Measurements from ENCODE around the gene SH3RF3.

DNA sequence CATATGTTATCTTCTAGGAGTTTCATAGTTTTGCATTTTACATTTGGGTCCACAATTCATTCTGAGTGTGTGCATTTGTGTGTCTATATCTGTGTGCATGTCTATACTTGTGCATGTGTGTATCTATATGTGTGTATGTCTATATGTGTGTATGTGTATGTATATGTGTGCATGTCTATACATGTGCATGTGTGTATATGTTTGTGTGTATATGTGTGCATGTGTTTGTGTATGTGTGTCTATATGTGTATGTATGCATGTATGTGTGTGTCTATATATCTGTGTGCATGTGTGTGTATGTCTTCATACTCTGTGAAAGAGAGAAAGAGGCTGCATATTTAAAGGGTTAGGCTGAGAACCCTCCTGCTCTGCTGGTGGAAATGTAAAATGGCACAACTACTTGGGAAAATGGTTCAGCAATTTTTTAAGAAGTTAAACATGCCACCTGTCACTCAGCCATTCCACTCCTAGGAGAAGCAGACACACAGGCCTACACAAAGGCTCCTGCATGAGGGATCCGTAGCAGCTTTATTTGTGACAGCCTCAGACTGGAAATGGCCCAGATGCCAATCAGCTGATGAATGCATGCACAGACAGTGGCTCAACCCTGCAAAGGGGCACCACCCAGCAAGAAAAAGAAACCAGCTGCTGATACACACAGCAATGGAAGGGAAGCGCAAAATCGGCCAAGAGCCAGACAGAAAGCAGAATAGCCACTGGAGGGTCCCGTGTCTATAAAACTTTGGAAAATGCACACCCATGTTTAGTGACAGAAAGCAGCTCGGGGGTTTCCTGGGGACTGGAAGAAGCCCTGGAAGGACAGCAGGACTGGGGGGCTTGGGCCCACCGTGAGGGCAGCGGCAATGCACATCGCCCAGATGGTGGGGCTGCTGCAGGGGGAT, 337.9 kb downstream of the SH3RF3 start:
- TF ChIP-seq, protein P1, sequence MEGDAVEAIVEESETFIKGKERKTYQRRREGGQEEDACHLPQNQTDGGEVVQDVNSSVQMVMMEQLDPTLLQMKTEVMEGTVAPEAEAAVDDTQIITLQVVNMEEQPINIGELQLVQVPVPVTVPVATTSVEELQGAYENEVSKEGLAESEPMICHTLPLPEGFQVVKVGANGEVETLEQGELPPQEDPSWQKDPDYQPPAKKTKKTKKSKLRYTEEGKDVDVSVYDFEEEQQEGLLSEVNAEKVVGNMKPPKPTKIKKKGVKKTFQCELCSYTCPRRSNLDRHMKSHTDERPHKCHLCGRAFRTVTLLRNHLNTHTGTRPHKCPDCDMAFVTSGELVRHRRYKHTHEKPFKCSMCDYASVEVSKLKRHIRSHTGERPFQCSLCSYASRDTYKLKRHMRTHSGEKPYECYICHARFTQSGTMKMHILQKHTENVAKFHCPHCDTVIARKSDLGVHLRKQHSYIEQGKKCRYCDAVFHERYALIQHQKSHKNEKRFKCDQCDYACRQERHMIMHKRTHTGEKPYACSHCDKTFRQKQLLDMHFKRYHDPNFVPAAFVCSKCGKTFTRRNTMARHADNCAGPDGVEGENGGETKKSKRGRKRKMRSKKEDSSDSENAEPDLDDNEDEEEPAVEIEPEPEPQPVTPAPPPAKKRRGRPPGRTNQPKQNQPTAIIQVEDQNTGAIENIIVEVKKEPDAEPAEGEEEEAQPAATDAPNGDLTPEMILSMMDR (IDR thresholded peaks at IDR 0.05) = no peak
- TF ChIP-seq POLR2AphosphoS5 (IDR thresholded peaks at IDR 0.05) = no peak

All from upper lobe of left lung (tissue), 4 donors.